GM21723 (cell line): ENCODE measurements around the gene ZSWIM5.

Source experiments
- ATAC-seq: cut with Tn5 transposase; IDR thresholded peaks from one replicate; pipeline ENCODE4 v1.9.1; 2021; ENCODE audit warnings: mild to moderate bottlenecking, moderate library complexity; ENCODE audit not compliant: unreplicated experiment

ZSWIM5 gene

DNA sequence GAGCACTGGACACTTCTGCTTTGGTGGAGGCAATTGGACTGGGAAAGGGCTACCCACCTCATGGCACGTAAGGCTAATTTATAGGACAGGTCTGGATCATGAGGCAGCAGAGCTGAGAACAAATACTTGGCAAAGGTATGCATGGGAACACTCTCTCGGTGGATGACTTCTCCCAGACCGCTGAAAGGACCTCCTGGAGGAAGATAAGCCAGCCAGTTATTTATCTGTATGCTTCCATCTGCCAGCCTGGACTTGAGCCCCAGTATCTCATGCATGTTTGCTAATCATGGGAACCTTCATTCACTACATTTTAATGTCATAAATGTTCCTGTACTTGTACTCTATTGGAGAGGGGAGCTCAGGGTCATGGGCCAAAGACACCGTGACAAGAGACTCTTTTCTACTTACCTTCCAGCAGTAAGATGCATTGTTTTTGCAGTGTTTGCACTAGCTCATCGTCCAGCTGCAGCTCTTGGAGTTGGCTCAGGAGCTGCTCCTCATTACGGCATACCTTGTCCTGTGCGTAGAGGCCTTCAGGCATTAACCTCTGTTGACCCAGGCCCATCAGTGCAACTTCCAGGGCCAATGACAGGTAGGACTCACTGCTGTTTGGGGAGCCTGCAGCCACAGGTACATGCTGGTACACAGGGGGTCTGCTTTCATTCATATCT, 170.6 kb downstream of the ZSWIM5 start:
- no peak for ATAC-seq

DNA sequence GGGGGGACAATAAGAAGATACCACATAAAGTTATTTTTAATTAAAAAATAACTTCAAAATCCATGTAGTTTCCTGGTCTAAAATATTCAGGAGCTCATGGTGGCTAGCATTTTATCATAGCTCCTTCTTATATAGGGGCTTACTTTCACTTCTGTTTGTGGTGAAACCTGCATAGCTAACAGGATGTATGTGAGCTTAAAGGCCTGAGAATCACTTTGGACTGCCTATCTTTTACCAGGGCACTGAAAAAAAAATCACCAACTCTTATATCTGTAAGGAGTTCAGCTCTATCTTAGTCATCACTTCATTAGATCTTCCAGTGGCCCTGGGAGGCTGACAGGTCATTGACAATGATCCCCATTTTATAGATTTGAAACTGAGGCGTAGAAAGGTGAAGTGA, 173.0 kb downstream of the ZSWIM5 start:
- no peak for ATAC-seq

- no peak for ATAC-seq
These were observed 173.6 kb downstream of the ZSWIM5 start for GRCh38 chr1:45032837-45033236.

DNA sequence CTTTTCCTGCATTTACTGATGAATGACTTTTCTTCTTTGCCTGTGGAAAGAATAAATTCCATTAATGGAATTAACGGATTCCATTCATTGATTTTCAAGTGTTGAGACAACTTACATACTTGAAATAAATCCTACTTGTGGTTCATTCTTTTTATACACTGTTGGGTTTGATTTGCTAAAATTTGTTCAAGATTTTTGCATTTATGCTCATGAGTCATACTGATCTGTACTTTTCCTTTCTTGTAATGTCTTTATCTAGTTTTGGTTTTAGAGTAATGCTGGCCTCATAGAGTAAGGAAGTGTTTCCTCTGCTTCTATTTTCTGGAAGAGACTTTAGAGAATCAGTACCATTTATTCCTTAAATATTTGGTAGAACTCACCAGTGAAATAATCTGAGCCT, 180.0 kb downstream of the ZSWIM5 start:
- no peak for ATAC-seq

GRCh38 chr1:45023663-45024062, 182.7 kb downstream of the ZSWIM5 start:
- ATAC-seq = no peak

GRCh38 chr1:45018599-45019230, 187.7 kb downstream of the ZSWIM5 start:
- ATAC-seq = peak; percentile 51

- no peak for ATAC-seq
These were observed 189.6 kb downstream of the ZSWIM5 start for GRCh38 chr1:45016767-45017166.

DNA sequence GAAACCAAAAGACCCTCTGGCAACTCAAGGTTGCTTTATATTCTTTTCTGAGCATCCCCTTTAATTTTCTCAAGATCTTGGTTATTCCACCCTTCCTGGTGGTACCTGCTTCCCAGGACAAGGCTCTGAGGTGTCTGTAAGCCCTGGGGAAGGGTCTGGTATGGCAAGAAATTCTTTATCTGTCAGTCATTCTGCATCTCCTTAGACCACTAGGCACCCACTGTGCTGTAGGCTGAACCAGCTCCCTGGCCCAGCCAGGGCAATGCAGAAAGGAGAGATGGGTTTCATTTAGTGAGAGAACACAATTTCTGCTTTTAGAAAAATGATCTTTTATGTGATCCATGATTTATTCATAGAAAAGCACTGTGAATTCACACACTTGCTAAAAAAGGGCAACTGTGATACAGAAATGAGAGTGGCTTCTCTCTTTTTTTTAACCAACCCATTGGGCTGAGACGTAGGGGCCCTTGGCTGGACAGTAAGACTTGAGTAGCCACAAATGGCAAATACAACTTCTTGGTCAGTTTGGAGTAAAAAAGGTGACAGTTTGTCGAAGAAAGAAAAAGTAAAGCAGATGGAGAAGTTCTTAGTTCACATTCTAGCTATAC, 190.2 kb downstream of the ZSWIM5 start:
- ATAC-seq = no peak

DNA sequence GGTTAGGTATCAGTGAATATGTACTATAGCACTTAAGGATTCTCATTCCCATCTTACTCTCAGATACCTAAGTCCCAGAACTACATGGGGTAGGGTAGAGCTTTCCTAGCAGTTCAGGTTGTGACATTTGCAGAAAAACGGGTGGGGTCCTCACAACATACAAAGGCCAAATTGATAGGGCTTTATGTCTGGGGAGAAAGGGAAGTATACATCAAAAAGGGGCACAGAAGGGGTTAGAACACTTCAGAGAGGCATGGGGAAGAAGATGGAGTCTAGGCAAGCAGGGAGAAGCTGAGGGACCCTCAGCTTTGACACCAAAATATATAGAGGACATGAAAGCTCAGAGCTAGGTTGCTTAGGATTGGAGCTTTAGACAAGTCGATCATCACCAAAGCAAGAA, 190.7 kb downstream of the ZSWIM5 start:
- no peak for ATAC-seq

DNA sequence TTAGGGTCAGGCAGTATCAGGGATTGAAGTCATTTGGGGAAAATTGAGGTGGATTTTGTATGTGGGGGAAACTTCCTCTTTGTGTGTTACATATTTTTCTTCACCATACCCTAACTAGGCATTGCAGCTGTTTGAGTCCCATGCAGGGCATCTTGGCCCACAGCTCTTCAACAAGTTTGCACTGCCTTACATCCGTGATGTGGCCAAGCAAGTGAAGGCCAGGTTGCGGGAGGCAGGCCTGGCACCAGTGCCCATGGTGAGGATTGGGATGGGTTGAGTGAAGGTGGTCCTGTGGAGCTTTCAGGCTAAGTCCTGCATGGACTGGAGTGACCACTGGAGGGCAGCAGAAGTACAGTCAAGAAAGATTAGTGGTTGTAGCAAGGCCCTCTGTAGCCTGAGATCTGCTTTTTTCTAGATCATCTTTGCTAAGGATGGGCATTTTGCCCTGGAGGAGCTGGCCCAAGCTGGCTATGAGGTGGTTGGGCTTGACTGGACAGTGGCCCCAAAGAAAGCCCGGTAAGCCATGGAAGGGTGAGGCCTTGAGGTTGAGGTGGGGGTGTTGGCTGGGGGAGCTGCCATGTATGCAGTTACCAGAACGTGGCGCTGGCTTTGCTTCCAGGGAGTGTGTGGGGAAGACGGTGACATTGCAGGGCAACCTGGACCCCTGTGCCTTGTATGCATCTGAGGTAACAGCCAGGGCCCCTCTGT, 191.9 kb downstream of the ZSWIM5 start:
- no peak for ATAC-seq

- ATAC-seq = no peak
These were observed 192.7 kb downstream of the ZSWIM5 start for GRCh38 chr1:45013551-45014209.

DNA sequence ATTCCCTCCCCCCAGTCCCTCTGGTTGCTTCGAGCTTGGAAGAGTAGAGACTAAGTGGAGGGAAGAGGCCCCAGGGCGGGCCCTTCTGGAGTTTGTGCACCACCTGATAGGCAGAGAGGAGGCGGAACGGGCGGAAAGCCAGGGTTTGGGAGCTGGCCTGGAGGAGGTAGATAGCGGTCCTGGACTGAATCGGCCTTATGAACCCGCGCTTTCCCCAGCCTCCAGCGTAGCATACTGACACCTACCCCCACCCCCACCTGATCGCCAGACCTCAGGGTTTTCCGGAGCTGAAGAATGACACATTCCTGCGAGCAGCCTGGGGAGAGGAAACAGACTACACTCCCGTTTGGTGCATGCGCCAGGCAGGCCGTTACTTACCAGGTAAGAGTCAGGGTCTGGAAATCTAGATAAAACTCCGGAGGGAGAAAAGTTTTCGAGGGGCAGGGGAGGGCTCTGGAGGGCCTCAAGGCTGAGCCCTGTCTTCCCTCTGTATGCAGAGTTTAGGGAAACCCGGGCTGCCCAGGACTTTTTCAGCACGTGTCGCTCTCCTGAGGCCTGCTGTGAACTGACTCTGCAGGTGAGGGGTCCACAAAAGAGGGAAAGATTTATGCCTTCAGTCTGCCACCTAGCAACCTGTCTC, 193.6 kb downstream of the ZSWIM5 start:
- no peak for ATAC-seq

DNA sequence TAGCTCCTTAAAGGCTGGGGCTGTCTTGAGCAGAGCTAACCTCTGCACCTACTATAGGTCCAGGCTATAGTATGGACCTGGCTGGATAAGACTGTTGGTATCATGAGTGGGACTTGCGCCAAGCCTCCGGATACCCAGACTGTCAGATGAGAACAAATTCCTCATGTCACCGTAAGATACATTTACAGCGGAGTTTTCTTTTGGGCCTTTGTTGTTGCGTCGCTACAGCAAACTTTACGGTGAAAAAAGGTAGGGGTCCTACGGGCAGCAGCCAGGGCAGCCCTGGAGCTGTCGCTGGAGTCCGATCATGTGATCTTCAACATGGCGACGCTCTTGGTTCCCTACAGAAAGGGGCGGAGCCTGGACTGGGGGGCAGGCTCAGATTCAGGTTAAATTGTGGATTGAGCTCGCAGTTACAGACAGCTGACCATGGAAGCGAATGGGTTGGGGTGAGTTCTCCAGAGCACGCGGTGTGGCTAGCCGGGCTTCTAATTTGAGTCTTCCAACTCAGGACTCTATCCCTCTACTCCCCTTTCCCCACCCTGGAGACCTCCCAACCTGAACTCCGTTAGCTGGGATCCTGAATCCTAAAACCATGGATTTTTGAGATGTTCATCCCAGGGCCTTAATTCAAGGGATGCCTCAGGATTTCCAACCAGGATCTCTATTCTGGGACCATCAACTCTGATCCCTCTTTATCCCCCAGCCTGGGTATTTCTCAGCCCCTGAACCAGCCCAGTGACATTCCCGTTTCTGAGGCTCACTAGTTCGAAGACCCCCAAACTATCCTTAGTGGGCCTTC, 194.4 kb downstream of the ZSWIM5 start, which contains the start of gene UROD:
TSS of gene UROD (plus strand) at position 418 of the 802 bp plus-strand sequence. CDS start at position 430, 12 bp downstream.
- peak; percentile 55 for ATAC-seq

- peak; percentile 70 for ATAC-seq
These were observed 195.3 kb downstream of the ZSWIM5 start, which contains the start of gene HECTD3 for GRCh38 chr1:45010855-45011811. HECTD3 (minus strand) TSS chr1:45011324; CDS start chr1:45011257, 67 bp downstream.

DNA sequence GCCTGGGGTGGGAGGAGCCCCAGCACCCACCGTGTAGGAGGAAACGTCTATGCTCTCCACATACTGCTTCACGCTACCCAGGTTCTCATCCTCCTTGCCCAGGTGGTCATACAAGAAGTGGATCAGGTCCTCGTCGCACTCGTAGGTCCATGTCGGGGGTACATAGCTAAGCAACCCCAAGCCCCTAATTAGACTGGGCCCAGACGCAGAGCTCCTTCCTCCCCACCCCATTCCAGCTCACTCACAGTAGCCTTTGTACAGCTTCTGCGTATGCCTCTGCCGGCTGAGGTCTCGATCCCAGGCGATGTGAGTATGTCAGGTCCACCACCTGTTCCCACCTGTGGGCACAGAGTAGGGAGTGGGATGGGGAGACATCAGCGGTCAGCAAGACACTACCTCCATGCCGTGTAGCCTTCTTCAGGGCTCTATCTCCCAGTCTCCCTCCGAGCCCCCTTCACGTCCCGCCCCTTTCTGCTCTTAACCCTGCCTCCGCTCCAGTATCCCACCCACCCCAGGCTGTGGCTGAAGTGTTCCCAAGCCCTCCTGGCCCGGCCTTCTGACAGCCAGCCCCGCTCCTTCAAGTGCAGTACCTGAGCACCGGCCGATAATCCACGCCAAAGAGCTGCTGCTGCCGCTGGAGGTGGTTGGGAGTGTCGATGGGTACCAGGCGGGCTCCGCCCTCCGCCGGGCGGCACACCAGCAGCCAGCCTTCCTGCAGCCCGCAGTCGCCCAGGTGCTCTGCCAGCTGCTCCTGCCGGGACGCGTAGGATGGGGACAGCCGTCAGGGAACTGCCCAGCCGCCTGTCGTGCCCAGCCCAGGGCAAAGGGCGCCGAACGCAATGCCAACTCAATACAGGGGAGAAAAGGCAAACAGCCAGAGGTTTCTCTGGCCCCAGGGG, 196.2 kb downstream of the ZSWIM5 start:
- ATAC-seq = no peak

- ATAC-seq = no peak
These were observed 197.0 kb downstream of the ZSWIM5 start for GRCh38 chr1:45009296-45009865.

- no peak for ATAC-seq
These were observed 197.9 kb downstream of the ZSWIM5 start for GRCh38 chr1:45008516-45008915.
